GM18520 (cell line): ENCODE results near the gene IL17RE.

Source experiments
- ATAC-seq: cut with Tn5 transposase; IDR thresholded peaks from one replicate; pipeline ENCODE4 v1.9.1; 2021; ENCODE audit not compliant: unreplicated experiment

IL17RE gene

DNA sequence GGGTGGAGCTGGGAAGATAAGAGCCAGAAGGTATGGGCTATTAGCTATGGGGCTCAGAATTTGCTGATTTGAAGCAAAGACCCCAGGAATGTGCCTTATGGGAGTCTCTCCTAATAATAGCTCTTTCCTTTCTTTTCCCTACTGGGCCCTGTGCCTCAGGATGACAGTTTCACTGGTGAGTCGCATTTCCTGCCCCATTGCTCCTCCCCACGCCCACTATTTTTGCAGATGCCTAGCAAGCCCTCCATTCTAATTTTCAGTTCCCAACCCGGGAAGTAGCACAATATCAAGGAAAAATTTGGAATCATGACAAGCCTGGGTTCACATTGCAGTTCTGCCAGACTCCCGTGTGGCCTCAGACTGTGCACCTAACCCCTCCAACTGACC, 583 bp downstream of the IL17RE start:
- no peak for ATAC-seq

DNA sequence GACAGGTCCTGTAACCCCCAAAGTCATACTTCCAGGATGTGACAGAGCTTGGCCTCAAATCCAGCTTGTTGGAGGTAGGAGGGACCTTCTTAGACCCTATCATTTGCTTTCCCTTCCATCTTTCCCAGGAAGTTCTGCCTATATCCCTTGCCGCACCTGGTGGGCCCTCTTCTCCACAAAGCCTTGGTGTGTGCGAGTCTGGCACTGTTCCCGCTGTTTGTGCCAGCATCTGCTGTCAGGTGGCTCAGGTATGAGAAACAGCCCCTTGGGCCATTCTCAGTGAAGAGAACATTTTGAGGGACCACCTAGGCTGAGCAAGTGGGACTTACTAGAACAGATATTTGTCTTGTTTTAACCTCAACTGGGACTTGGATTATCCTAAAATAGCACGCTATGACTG, 1.3 kb downstream of the IL17RE start:
- ATAC-seq, result no peak

DNA sequence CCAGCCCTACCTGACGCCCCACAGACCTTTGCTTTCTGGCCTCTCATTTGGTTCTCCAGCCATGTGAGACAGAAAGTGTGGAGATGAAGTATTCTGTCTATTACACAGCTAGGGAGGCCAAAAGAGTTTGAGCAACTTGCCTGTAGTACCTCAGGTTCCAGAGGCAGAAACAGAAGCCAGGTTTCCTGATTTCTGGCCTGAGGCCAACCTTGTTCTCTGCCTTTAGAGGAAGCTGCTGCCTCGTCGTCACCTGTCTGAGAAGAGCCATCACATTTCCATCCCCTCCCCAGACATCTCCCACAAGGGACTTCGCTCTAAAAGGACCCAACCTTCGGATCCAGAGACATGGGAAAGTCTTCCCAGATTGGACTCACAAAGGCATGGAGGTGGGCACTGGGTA, 3.8 kb downstream of the IL17RE start:
- no peak for ATAC-seq

DNA sequence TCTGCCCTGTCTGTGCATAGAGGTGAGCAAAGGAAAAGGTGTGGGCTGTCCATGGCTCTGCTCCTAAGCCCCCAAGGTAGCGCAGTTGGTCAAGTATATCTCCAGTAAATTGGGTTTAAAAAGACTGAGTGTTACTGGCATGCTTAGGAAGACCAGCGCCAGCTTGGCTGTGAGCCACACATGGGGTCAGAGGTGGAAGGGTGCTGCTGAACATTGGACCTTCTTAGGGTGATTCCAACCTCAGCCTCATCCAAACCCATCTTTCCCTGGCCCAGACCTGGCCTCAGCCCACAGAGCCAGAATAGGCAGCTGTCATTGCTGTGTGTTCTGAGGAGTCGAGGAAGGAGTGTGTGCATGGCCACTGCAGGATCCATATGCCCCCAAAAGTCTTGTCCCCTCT, 5.6 kb downstream of the IL17RE start:
- no peak for ATAC-seq

DNA sequence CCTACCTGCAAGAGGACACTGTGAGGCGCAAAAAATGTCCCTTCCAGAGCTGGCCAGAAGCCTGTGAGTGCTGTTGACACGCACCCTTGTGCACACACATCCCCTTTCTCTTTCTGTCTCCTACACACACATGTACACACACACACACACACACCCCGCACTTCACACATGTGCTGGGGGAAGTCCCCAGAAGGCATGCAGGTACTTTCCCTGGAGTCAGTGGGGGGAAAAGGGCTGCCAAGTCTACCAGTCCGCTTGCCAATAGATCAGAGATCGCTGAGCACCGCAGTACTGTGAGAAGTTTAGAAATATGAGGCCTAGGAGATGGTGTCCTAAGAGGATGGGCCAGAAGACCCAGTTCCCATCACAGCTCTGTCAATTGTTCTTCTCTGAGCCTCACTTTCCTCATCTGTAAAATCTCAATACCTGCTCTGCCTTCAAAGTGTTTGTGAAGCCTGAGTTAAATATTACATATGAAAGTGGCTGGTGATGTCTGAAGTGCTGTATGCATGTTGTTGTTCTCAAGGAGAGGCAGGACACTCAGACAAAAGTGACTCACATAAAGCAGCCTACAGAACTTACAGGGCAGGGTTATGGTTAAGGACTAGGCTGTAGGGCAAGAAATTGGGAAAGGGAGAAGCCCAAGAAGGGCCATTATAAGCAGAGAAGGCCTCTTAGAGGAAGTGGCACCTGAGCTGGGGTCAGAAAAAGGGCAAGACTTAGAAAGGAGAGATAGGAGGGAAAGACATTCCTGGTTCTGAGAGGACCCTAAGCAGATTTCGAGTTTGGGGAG, 6.8 kb downstream of the IL17RE start:
- ATAC-seq, result no peak

DNA sequence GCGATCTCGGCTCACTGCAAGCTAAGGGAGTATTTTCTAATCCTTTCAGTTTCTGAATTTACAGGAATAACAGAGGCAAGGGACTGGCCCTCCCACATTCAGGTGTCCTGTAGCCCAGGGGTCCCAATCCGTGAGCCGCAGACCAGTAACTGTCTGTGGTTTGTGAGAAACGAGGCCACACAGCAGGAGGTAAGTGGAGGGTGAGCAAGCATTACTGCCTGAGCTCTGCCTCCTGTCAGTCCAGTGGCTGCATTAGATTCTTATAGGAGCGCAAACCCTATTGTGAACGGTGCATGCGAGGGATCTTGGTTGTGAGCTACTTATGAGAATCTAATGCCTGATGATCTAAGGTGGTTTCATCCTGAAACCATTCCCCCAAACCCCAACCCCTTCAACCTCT, 9.2 kb downstream of the IL17RE start:
- ATAC-seq, result no peak

DNA sequence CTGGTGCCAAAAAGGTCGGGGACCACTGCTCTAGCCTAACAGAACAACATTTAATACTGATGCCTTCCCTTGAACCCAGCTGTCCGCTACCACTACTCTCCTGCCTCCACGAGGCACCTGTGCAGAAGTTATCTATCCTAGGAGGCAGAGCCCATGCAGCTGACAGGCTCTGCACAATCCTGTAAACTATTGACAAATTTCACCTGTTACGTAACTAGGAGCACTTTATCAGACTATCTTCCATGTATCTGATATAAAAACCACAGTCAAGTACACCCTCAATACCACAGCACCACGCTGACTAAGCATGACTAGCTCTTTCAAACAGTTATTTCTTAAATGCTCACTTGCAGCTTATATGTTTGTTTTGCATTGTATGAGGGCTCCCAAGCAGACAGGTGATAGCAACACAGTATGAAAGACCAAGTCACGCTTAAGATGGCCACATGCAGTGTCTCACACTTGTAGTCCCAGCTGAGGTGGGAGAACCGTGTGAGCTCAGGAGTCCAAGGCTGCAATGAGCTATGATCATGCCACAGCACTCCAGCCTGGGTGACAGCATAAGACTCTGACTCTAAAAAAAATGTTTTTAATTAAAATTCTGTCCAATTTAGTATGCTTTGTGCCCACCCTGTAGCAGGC, 9.8 kb downstream of the IL17RE start:
- ATAC-seq, result no peak

DNA sequence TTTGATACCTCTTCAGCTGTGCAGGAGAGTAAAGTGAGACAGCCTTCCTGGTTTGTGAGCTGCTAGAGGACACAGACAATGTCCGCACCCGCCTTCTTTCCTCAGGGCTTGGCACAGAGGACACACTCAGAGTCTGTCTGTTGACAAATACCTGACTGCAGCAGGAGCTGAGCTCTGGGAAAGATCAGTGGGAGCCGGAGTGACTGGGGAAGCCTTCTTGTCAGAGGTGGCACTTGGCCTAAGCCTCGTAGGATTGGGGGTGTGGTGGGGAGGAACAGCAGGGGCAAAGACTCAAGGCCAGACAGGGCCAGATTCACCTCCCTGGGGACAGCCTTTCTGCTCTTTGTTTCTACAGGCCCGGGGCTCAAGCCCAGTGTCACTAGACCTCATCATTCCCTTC, 11.0 kb downstream of the IL17RE start:
- no peak for ATAC-seq

DNA sequence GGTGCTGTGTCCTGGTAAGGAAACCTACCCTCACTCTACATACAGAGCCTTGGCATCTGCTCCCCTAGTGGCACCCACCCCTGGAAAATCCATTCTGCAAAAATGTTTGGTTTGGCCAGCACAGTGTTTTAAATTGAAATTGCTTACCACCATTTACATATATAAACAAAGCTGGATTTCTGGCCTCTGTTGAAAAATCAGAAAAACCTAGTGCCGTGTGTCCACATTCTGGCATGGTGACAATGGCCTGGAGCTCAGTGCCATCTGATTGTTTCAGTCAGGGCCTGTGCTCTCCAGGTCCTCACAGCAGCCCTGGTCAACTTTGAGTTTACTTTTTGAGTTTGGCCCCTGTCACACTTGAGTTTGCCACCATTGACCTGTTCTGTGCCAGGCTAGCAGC, 11.4 kb downstream of the IL17RE start:
- ATAC-seq, result no peak

DNA sequence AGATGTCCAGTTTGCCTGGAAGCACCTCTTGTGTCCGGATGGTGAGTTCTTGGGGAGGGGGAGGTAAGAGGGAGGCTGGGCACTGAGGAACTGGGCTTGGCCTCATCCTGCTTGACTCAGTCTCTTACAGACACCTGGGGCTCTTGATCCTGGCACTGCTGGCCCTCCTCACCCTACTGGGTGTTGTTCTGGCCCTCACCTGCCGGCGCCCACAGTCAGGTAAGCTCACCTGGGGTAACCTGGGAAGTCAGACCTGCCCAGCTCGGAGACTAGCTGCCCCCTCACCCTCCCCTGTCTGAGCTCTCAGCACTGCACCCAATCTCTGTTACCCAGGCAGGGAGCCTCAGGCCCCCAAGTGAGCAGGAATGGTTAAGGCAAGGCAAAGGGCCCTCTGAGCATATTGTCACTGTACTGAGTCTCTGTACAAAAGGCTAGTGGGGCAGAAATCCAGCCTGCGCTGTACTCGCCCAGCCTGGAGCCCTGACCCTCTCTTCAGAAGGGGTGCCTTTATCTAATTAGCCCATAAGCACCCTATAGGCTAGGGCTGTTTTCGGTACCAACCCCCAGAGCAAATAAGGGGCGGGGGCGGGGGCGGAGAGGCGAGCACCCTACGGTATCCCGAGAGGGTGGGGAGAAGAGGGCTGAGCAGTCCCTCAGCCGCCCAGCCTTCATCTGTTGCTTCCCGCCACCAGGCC, 12.1 kb downstream of the IL17RE start:
- no peak for ATAC-seq

DNA sequence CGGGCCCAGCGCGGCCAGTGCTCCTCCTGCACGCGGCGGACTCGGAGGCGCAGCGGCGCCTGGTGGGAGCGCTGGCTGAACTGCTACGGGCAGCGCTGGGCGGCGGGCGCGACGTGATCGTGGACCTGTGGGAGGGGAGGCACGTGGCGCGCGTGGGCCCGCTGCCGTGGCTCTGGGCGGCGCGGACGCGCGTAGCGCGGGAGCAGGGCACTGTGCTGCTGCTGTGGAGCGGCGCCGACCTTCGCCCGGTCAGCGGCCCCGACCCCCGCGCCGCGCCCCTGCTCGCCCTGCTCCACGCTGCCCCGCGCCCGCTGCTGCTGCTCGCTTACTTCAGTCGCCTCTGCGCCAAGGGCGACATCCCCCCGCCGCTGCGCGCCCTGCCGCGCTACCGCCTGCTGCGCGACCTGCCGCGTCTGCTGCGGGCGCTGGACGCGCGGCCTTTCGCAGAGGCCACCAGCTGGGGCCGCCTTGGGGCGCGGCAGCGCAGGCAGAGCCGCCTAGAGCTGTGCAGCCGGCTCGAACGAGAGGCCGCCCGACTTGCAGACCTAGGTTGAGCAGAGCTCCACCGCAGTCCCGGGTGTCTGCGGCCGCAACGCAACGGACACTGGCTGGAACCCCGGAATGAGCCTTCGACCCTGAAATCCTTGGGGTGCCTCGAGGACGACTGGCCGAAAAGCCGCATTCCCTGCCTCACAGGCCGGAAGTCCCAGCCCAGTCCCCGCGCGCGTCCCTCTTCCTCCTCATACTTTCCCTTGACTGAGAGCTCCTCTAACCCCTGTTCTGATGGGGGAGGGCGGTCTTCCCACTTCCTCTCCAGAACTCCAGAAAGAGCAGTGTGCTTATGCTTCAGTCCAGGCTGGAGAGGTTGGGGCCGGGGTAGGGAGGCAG, 12.8 kb downstream of the IL17RE start:
- ATAC-seq, result no peak

DNA sequence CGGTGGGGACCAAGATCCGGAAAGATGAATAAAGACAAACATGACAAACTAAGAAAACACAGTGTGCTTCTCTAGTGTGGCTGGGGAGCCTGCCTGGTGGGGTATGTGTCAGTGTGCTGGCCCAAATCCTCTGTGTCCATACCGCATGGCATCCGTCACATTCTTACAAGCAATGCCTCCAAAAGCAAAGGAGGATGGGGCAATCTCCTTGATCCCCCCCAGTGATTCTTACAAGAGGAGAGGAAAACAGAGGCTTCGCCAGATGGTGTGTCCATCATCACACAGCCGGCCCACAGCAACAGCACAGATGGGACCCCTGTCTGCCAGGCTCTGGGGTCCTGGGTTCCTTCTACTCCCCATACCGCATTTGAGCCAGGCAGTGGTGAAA, 13.7 kb downstream of the IL17RE start:
- no peak for ATAC-seq

DNA sequence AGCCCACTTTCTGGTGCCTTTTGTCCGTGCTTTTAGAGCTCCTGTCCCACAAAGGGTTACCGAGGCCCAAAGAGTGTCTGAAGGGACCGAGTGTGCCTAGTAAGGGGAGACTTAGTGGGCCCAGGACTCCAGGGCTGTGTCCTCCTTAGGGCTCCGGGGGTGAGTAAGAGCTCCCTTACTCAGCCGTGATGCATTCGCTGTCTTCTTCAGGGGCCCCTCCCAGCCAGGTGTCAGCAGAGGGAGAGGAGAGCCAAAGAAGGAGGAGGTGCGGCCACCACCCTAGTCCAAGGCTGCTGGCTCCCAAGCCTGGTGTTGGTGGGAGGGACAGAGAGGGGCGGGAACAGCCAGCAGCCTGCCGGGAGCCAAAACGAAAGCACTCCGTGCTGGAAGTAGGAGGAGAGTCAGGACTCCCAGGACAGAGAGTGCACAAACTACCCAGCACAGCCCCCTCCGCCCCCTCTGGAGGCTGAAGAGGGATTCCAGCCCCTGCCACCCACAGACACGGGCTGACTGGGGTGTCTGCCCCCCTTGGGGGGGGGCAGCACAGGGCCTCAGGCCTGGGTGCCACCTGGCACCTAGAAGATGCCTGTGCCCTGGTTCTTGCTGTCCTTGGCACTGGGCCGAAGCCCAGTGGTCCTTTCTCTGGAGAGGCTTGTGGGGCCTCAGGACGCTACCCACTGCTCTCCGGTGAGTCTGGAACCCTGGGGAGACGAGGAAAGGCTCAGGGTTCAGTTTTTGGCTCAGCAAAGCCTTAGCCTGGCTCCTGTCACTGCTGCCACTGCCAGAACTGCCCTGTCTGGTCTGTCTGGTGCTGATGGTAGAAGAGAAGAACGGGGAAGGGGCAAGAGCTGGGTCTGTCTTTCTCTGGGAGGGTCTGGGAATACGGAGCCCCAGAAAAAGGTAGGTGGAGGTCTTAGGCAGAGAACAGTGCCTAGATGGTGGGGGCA, 14.4 kb downstream of the IL17RE start, which contains the start of gene IL17RC:
Gene IL17RC (plus strand): TSS at position 365 of the 947 bp plus-strand sequence. CDS start 218 bp downstream, at position 583.
- ATAC-seq, result no peak

DNA sequence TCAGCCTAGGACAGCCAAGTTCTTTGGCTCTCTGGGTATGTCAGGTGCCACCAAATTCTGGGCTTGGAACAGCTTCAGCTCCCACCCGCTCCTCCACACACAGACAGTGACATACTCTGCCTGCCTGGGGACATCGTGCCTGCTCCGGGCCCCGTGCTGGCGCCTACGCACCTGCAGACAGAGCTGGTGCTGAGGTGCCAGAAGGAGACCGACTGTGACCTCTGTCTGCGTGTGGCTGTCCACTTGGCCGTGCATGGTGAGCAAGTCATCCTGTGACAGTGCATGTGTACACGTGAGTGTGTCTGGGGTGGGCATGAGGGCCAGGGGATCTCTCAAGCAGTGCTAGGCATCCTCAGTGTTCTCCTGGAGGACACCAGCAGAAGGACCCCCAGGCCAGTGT, 15.2 kb downstream of the IL17RE start:
- ATAC-seq, result no peak

DNA sequence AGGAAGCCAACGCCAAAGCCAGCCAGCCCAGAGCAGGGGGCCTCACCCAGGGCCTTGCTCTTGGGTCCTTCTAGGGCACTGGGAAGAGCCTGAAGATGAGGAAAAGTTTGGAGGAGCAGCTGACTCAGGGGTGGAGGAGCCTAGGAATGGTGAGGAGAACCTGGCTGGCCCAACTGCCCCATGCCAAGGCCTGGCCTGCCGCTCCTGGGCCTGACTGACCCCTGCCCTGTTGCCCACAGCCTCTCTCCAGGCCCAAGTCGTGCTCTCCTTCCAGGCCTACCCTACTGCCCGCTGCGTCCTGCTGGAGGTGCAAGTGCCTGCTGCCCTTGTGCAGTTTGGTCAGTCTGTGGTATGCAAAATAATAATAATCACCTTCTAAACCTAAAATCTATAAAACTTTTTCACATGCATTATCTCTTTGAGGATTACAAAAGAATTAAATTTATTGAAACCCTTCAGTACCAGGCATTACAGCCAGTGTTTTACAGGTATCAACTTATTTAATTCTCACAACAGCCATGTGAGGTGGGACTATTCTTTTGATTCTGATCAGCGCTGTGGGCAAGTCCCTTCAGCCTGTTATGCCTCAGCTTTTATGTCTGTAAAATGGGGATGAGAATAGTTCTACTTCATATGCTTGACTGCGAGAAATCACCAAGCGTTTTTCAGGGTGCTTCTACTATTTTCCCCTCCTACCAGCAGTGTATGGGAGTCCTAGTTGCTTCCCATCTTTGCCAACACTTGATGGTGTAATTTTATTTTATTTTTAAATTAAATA, 15.8 kb downstream of the IL17RE start:
- no peak for ATAC-seq

DNA sequence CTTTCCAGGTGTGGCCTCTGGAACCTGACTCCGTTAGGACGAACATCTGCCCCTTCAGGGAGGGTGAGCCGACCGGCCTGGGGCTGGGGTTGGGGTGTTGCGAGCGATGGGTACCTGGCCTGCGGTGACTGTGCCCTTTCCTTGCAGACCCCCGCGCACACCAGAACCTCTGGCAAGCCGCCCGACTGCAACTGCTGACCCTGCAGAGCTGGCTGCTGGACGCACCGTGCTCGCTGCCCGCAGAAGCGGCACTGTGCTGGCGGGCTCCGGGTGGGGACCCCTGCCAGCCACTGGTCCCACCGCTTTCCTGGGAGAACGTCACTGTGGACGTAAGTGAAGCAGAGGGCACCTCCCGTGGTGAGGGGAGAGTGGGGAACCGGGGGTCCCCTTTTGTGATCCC, 25.5 kb downstream of the IL17RE start:
- no peak for ATAC-seq

DNA sequence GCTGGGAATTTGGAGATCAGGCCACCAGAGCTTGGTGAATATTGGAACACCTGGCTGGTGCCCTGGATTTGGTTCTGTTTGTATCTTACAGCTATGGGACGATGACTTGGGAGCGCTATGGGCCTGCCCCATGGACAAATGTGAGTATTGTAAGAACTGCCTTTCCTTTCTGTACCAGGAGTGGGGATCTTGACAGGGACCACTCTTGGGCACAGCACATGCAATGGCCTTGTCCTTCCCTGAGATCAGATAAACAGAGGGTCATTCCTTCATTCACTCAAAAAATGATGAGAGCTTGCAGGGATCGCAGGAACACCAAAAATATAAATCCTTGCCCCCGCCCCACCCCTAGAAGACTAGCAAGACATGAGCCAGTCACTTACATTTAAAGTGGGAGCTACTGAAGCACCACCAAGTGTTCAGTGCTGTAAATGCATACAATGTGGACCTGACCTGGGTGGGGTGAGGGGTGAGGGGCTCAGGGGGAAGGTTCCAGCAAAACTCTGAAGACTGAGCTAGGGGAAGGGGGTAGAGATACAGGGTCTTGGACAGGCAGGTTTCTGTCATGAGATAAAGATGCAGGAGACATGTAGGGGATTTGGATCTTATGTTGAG, 28.3 kb downstream of the IL17RE start:
- ATAC-seq, result no peak

DNA sequence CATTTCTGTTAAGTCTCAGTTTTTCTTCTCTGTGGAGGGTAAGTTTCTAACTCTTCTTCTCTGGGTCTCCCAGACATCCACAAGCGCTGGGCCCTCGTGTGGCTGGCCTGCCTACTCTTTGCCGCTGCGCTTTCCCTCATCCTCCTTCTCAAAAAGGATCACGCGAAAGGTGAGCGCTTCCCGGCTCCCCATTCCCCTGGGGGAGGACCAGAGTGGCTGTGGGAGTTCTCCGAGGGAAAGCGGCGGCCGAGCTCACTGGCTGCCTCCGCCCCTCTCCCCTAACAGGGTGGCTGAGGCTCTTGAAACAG, 29.8 kb downstream of the IL17RE start:
- ATAC-seq, result no peak
